NCI-H2081 (cell line): ENCODE results near the gene TMEM117.
"Not testable (repeated sequence)": the region's sequence is repeated elsewhere in the genome, so short reads cannot be mapped to it uniquely, and the experiment has no call there.

Experiments
- DNase-seq, 2 experiments: peaks; one replicate each; lab custom pipeline; 2025; lab: John Stamatoyannopoulos, UW

TMEM117 gene

GRCh38 chr12:44299524-44299923 is 463.6 kb downstream of the TMEM117 start:
- no peak for DNase-seq

GRCh38 chr12:44307506-44308168 is 471.8 kb downstream of the TMEM117 start:
- no peak for DNase-seq

- no peak for DNase-seq
Measured at GRCh38 chr12:44313188-44313587, 477.3 kb downstream of the TMEM117 start.

GRCh38 chr12:44314007-44314500 is 478.2 kb downstream of the TMEM117 start:
- no peak for DNase-seq

GRCh38 chr12:44317651-44318126 is 481.8 kb downstream of the TMEM117 start:
- peak; percentile 51 to 84 for DNase-seq

GRCh38 chr12:44331269-44331668 is 495.4 kb downstream of the TMEM117 start:
- DNase-seq, result no peak

GRCh38 chr12:44334347-44334746 is 498.5 kb downstream of the TMEM117 start:
- no peak for DNase-seq

GRCh38 chr12:44335030-44335429 is 499.1 kb downstream of the TMEM117 start:
- DNase-seq, result no peak

GRCh38 chr12:44336577-44336976 is 500.7 kb downstream of the TMEM117 start:
- no peak for DNase-seq

GRCh38 chr12:44342371-44342770 is 506.5 kb downstream of the TMEM117 start:
- DNase-seq, result no peak

GRCh38 chr12:44347145-44347544 is 511.3 kb downstream of the TMEM117 start:
- DNase-seq, result no peak

GRCh38 chr12:44357494-44357893 is 521.6 kb downstream of the TMEM117 start:
- no peak for DNase-seq

- DNase-seq, result peak; percentile 10 to 60
Measured at GRCh38 chr12:44358636-44359035, 522.8 kb downstream of the TMEM117 start.

GRCh38 chr12:44362947-44363346 is 527.1 kb downstream of the TMEM117 start:
- DNase-seq, result no peak

- DNase-seq, result no peak
Measured at GRCh38 chr12:44367136-44367535, 531.3 kb downstream of the TMEM117 start.

- DNase-seq, result no peak
Measured at GRCh38 chr12:44367916-44368315, 532.0 kb downstream of the TMEM117 start.

GRCh38 chr12:44369998-44370397 is 534.1 kb downstream of the TMEM117 start:
- no peak for DNase-seq

GRCh38 chr12:44370982-44371381 is 535.1 kb downstream of the TMEM117 start:
- DNase-seq, result no peak

GRCh38 chr12:44372259-44372658 is 536.4 kb downstream of the TMEM117 start:
- no peak for DNase-seq

GRCh38 chr12:44375694-44376093 is 539.8 kb downstream of the TMEM117 start:
- DNase-seq, result peak in 1 of 2 experiments; percentile 53

- peak; percentile 85 to 98 for DNase-seq
Measured at GRCh38 chr12:44377443-44378187, 541.7 kb downstream of the TMEM117 start.

GRCh38 chr12:44379113-44379512 is 543.2 kb downstream of the TMEM117 start:
- not testable (repeated sequence) for DNase-seq

- no peak for DNase-seq
Measured at GRCh38 chr12:44379831-44380230, 544.0 kb downstream of the TMEM117 start.
